HTR-8/SVneo (cell line): ENCODE measurements around the gene ALDH1A2.
"Not testable (repeated sequence)": the region's sequence is repeated elsewhere in the genome, so short reads cannot be mapped to it uniquely, and the experiment has no call there.

Experiments used
- DNase-seq: peaks from one replicate; pipeline ENCODE4 v3.0.0; 2011; ENCODE audit warnings: low spot score, mixed read lengths; ENCODE audit not compliant: insufficient read length
- FAIRE-seq: peaks from 2 replicates; lab custom pipeline; 2011; peaks lifted over from hg19 to GRCh38; lab: Jason Lieb, UNC

The ALDH1A2 gene

DNA sequence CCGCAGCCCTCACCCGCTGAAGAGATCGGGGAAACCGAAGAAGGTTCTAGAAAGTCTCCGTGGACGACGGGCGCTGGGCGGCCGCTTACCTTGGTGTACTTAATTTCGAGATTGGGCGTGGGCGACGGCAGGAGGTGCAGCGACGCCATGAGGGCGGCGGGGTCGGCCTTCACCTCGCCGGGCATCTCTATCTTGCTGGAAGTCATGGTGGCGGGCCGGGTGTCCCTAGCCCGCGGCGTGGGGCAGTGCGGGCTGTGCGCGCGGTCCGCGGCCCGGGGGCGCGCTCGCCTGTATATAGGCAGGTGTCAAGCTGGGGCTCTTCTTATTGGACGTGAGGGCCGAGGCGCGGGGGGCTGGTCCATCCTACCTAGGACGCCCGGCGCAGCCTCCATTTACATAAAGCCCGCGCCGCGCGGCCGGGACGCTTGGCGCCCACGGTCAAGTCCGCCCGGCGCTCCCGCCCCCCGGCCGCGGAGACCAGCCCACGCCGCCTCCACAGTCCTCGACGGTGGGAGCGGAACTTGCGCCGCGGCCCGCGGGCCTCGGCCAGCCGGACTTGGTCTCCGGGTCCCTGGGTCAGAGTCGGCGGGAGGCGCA, at the start of gene ALDH1A2:
Gene ALDH1A2 (minus strand): TSS at position 267 of the 597 bp plus-strand sequence. CDS start 61 bp downstream, at position 206.
- FAIRE-seq (no peak), DNase-seq (no peak)

- FAIRE-seq (no peak), DNase-seq (no peak)
These were observed 49.3 kb upstream of the ALDH1A2 start for GRCh38 chr15:58114812-58115211.

DNA sequence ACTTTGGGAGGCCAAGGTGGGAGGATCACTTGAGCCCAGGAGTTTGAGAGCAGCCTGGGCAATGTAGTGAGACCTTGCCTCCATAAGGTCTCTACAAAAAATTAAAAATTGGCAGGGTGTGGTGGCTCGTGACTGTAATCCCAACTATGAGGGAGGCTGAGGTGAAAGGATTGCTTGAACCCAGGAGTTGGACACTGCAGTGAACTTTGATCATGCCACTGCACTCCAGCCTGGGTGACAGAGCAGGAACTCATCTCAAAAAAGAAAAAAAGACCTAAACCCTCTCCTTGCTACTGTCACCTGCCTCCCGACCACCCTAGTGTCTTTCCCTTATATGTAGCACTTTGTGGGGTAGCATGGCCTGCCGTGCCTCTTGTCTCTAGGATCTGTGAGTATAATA, 48.9 kb upstream of the ALDH1A2 start:
- FAIRE-seq (no peak), DNase-seq (no peak)

DNA sequence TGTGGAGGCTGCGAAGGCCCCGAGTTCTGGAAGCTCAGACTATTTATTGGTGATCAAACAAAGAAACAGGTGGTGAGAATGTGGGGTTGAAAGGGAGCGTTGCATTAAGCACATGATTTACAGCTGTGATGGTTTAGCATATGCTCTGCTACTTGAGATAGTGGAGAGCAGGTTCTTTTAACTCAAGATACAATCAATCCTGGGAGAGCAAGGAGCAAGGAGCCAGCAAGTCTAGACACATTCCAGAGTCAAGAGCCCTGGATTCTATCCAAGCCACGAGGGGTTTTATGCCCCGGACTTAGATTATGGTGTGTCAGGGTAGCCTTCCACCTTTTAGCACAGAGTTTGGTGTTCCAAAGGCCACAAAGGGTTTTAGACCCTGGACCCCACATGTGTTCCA, 47.8 kb upstream of the ALDH1A2 start:
- DNase-seq, FAIRE-seq: not testable (repeated sequence)

DNA sequence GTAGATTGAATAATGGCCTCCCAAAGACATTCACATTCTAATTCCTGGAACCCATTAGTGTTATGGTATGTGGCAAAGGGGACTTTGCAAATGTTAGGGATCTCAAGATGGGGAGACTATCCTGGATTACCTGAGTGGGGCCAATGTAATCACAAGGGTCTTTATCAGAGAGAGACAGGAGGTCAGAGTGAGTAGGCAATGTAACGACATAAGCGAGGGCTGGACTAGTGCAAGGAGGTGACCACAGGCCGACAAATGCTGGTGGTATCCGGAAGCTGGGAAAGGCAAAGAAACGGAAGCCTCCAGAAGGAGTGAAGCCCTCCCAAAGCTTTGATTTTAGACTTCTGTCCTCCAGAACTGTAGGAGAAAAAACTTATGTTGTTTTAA, 46.2 kb upstream of the ALDH1A2 start:
- FAIRE-seq = no peak
- DNase-seq = no peak

DNA sequence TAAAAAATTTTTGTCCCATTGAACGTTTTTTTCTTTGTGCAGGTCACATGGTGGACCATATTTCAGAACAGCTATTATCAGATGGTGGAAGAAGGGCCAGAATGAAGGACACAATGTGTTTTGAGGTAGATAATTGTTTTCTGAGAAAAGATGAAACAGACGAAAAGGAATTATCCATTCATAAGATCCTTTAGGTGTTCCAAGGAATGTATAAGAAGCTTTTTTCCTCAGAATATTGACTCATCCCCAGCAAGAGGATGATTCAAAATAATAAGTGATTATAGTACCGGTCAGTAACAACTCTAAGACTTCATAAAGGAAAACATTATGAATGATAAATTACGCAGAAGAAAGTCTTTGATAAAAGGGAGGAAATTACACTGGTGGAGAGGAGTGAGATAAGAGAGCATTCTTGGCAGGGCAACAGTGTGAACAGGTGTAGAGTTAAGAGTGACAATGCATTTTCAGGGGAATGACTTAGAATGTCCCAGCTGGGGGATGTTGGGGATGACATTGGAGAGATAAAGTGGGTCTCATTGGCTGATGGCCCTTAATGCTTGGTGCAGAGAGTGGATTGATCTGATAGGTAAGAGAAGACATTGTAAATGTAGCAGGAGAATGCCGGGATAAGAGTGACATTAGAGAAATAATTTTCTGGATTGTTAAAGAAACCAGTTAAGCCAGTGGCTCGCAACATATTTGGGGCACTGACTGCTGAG, 45.6 kb upstream of the ALDH1A2 start:
- no peak for FAIRE-seq
- no peak for DNase-seq

GRCh38 chr15:58109419-58109818, 43.9 kb upstream of the ALDH1A2 start:
- FAIRE-seq (no peak), DNase-seq (no peak)

- DNase-seq = no peak
- no peak for FAIRE-seq
These were observed 42.6 kb upstream of the ALDH1A2 start for GRCh38 chr15:58108117-58108516.

DNA sequence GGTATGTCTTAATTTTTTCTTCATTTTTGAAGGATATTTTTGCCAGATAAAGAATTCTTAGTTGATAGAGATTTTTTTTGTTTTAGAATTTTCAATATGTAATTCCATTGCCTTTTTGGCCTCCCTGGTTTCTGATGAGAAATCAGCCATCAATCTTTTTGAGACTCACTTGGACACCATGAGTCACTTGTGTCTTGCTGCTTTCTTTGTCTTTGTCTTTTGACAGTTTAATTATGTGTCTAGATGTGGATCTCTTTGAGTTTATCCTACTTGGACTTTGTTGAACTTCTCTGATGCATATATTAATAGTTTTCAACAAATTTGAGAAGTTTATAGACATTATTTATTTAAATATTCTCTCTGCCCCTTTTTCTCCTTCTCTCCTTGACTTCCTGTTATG, 38.0 kb upstream of the ALDH1A2 start:
- FAIRE-seq (no peak), DNase-seq (no peak)

DNA sequence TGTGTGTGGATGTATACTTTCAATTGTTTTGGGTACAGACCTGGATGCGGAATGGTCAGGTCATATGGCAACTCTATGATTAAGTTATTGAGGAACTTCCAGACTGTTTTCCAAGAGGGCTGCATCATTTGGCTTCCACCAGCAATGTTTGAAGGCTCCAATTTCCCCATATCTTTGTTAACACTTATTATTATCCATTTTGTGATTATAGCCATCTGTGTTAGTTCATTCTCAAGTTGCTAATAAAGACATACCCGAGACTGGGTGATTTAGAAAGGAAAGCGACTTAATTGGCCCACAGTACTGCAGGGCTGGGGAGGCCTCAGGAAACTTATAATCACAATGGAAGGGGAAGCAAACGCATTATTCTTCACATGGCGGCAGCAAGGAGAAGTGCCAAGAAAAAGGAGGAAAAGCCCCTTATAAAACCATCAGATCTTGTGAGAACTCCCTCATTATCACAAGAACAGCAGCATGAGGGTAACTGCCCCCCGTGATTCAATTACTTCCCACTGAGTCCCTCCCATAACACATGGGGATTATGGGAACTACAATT, 31.1 kb upstream of the ALDH1A2 start:
- FAIRE-seq (no peak), DNase-seq (no peak)

GRCh38 chr15:58095415-58095814, 29.9 kb upstream of the ALDH1A2 start:
- no peak for DNase-seq
- no peak for FAIRE-seq

DNA sequence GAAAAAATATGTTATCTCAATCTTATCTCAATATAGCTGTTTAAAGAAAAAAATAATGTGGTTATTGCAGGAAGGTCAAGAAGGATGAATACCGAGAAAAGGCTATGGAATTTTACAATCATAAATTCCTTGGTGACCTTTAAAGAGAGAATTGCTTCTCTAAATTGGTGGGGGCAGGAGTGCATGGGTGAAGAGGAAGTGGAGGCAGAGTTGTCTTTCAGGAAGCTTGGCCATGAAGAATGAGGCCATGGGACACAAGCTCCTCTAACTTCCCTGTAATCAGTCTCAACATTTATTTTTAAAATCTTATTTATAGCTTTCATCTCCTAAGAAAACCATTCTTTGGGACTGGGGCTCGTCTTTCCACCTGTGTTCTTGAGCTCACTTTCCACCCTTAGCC, 22.4 kb upstream of the ALDH1A2 start:
- DNase-seq (no peak), FAIRE-seq (no peak)

- DNase-seq = no peak
- no peak for FAIRE-seq
These were observed 21.0 kb upstream of the ALDH1A2 start for GRCh38 chr15:58086491-58086890.

- DNase-seq (no peak), FAIRE-seq (no peak)
These were observed 18.0 kb upstream of the ALDH1A2 start for GRCh38 chr15:58083526-58083925.

- DNase-seq (no peak), FAIRE-seq (no peak)
These were observed 16.4 kb upstream of the ALDH1A2 start for GRCh38 chr15:58081891-58082290.

DNA sequence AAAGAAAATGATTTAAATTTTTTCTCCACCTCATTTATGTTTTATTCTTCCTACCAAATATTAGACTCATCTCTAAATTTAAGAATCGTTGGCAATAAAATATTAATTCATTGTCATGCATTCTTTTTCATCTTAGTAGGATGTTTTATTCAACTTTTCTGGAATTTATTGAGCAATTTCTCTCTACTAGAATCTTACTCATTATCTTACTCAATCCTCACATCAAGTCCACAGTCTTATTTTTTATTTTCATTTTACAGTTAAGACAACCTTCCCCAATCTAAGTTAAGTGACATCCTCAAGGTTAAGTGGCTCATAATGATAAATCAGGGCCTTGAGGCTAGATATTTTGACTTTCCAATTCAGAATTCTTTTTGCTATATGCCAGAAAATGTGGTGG, 15.9 kb upstream of the ALDH1A2 start:
- DNase-seq (no peak), FAIRE-seq (no peak)

DNA sequence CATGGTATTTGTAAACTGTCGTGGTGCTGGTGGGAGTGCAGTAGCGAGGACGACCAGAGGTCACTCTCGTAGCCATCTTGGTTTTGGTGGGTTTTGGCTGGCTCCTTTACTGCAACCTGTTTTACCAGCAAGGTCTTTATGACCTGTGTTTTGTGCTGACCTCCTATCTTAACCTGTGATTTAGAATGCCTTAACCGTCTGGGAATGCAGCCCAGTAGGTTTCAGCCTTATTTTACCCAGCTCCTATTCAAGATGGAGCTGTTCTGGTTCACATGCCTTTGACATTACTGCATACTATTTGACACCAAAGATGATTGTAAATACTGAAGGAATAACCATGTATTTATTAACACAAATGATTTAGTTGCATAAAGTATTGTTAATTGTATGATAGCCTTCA, 15.4 kb upstream of the ALDH1A2 start:
- FAIRE-seq, DNase-seq: not testable (repeated sequence)

DNA sequence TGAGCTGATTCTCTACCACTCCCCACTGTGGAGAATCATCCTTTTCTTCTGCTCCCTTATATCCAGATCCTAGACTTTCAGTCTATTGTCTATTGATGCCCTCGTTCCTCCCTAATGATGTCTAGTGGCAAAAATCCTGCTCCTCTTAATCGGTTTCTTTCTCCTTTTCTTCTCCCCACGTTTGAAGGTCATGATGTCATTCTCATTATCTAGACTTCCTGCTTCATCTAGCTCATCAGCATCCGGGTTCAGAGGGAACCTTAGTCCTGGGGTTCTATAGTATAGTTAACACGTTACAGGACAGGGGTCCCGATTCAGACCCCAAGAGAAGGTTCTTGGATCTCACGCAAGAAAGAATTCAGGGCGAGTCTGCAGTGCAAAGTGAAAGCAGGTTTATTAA, 14.9 kb upstream of the ALDH1A2 start:
- FAIRE-seq (no peak), DNase-seq (no peak)

DNA sequence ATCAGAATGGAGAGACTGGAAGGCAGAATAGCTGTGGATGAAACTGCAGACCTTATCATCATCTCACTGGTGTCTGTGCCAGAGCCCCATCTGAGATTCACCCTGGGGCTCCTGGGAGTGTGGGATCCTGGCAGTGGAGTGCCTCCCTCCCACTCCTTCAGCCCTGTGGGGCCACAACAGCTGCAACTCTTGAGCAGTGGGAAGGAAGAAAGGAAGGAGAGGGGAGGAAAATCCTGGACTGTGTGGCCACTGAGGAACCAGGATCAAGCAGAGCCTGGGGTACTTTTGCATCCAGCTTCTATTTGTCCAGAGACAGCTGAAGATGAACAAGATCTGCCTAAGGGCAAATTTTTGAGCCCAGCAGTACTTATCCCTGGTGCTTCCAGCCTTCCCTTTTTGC, 13.1 kb upstream of the ALDH1A2 start:
- FAIRE-seq = no peak
- no peak for DNase-seq

DNA sequence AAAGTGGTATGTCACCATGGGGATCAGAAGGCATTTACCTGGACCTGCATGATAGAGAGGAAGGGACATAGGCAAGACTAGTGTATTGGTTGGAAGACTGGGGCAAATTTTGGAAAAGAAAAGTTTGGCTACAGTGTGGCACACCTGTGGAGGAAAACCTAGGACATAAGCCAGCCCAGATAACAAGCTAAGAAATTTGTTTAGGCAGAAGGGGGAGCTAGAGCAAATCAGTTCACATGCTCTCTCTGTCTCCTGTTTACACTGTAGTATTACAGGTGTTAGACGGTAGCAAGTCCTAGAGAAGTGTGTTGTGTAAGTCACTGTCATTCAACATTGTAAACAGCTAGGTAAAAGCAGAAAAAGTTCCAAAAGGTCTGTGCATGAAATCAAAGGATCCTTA, 11.9 kb upstream of the ALDH1A2 start:
- no peak for DNase-seq
- no peak for FAIRE-seq

DNA sequence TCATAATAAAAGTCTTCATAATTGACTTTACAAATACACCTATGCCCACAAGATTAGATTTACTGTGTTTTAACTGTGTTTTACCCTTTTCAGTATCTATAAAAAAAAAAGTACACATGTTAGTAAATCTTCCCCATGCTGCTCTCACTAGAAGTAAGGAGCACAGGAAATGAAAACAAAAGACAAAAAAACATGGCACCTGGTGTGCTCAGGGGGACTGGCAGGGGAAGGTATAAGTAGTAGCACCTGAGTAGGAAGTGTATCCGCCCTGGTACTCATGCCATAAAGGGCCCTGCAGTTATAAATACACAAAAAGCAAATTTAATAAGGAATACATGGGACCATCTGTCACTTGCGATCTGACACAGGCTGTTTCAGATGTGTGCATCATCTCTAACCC, 8.9 kb upstream of the ALDH1A2 start:
- no peak for FAIRE-seq
- DNase-seq = no peak
